Activated CD8-positive, alpha-beta T cell treated with anti-CD3 and anti-CD28 coated beads for 36 hours (primary cell): ENCODE measurements around the gene CYP27C1. TPM values are rescaled to one million over a fixed set of nuclear protein-coding genes. Genes with fewer than 3 reads are reported as not detected.
"Not testable (repeated sequence)": the region's sequence is repeated elsewhere in the genome, so short reads cannot be mapped to it uniquely, and the experiment has no call there.

Experiments
- ATAC-seq: fragments of 200-7000 bp; cut with Tn5 transposase; one replicate; pipeline ENCODE4 v1.10.0; 2021; ENCODE audit warnings: mild to moderate bottlenecking, moderate library complexity
- CTCF ChIA-PET: fragments of 350-600 bp; sonication (Branson Sonifier 250); formaldehyde crosslinking; loops from one replicate; lab custom pipeline; 2021; ENCODE audit warnings: antibody characterized with exemption; lab: Charles Lee
- POLR2A ChIA-PET: fragments of 350-600 bp; sonication (Branson Sonifier 250); formaldehyde crosslinking; loops from one replicate; lab custom pipeline; 2021; ENCODE audit warnings: antibody characterized with exemption; lab: Charles Lee
- DNase-seq: peaks from one replicate; pipeline ENCODE4 v3.0.0-alpha.2; 2020
- H3K27ac Mint-ChIP-seq: one replicate; pipeline ENCODE4 v1.8.0; 2021; ENCODE audit warnings: mild to moderate bottlenecking, mixed read lengths
- H3K27me3 Mint-ChIP-seq: one replicate; pipeline ENCODE4 v1.8.0; 2021; ENCODE audit warnings: mixed read lengths
- H3K36me3 Mint-ChIP-seq: one replicate; pipeline ENCODE4 v1.8.0; 2021; ENCODE audit warnings: low read depth, mixed read lengths
- H3K4me1 Mint-ChIP-seq: one replicate; pipeline ENCODE4 v1.8.0; 2021; ENCODE audit warnings: low read depth, mixed read lengths
- H3K4me3 Mint-ChIP-seq: one replicate; pipeline ENCODE4 v1.8.0; 2021; ENCODE audit warnings: mild to moderate bottlenecking, moderate library complexity, mixed read lengths
- H3K9me3 Mint-ChIP-seq: one replicate; pipeline ENCODE4 v1.8.0; 2021; ENCODE audit warnings: mixed read lengths
- intact Hi-C: fragments of 100-400 bp; cut with micrococcal nuclease; formaldehyde crosslinking; loops from one replicate; pipeline ENCODE4 v1.10.0; 2022
- total RNA-seq, 2 experiments: library from RNA; stranded (reverse); gene quantifications; one replicate each; pipeline ENCODE4 v1.2.3, GENCODE V29; 2021
- TF ChIP-seq, protein P1 (sequence below): fragments of 200-600 bp; IDR thresholded peaks from one replicate; pipeline ENCODE4 v1.8.0; 2022; ENCODE audit warnings: antibody characterized with exemption, mild to moderate bottlenecking

CYP27C1 gene
- total RNA-seq, 2 experiments from 2014 or later: not detected

DNA sequence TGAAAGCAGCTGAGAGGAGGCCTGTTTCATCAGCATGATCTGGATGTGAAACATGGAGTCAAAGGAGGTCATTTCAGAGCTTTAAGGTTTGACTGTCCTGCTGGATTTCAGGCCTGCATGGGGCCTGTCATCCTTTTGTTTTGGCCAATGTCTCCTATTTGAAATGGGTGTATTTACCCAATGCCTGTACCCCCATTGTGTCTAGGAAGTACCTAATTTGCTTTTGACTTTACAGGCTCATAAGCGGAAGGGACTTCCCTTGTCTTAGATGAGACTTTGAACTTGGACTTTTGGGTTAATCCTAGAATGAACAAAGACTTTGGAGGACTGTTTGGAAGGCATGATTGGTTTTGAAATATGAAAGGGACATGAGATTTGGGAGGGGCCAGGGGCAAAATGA, 19.3 kb upstream of the CYP27C1 start:
- H3K27ac Mint-ChIP-seq: no peak overlapping the region
- DNase-seq (no peak), ATAC-seq (no peak)
- no peaks in the 10 kb centered on the region for H3K4me1 Mint-ChIP-seq
- ChIA-PET CTCF (no interaction called here), POLR2A (no interaction called here)
- H3K36me3 Mint-ChIP-seq: peaks cover 16% of the 10 kb centered on the region
- H3K9me3 Mint-ChIP-seq: peaks cover 16% of the 10 kb centered on the region
- H3K4me3 Mint-ChIP-seq: no peak overlapping the region
- TF ChIP-seq, protein P1, sequence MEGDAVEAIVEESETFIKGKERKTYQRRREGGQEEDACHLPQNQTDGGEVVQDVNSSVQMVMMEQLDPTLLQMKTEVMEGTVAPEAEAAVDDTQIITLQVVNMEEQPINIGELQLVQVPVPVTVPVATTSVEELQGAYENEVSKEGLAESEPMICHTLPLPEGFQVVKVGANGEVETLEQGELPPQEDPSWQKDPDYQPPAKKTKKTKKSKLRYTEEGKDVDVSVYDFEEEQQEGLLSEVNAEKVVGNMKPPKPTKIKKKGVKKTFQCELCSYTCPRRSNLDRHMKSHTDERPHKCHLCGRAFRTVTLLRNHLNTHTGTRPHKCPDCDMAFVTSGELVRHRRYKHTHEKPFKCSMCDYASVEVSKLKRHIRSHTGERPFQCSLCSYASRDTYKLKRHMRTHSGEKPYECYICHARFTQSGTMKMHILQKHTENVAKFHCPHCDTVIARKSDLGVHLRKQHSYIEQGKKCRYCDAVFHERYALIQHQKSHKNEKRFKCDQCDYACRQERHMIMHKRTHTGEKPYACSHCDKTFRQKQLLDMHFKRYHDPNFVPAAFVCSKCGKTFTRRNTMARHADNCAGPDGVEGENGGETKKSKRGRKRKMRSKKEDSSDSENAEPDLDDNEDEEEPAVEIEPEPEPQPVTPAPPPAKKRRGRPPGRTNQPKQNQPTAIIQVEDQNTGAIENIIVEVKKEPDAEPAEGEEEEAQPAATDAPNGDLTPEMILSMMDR: no peak
- no peaks in the 10 kb centered on the region for H3K27me3 Mint-ChIP-seq
- intact Hi-C loops: no loop called here

DNA sequence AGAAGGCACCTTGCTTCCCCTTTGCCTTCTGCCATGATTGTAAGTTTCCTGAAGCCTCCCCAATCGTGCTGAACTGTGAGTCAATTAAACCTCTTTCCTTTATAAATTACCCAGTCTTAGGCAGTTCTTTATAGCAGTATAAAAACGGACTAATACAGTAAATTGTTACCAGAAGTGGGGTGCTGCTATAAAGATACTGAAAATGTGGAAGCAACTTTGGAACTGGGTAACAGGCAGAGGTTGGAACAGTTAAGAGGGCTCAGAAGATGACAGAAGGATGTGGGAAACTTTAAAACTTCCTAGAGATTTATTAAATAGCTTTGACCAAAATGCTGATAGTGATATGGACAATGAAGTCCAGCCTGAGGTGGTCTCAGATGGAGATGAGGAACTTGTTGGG, 17.7 kb upstream of the CYP27C1 start:
- H3K27me3 Mint-ChIP-seq, ATAC-seq, DNase-seq, intact Hi-C loops, CTCF ChIA-PET, H3K4me1 Mint-ChIP-seq, H3K27ac Mint-ChIP-seq, H3K4me3 Mint-ChIP-seq: not testable (repeated sequence)
- POLR2A ChIA-PET: interaction anchor here (0.6 kb wide), 1 partner anchor 208 kb away, joined by 3 read pairs; no protein-coding TSS in a partner anchor
- Mint-ChIP-seq H3K9me3 (peaks cover 16% of the 10 kb centered on the region), H3K36me3 (peaks cover 16% of the 10 kb centered on the region)

DNA sequence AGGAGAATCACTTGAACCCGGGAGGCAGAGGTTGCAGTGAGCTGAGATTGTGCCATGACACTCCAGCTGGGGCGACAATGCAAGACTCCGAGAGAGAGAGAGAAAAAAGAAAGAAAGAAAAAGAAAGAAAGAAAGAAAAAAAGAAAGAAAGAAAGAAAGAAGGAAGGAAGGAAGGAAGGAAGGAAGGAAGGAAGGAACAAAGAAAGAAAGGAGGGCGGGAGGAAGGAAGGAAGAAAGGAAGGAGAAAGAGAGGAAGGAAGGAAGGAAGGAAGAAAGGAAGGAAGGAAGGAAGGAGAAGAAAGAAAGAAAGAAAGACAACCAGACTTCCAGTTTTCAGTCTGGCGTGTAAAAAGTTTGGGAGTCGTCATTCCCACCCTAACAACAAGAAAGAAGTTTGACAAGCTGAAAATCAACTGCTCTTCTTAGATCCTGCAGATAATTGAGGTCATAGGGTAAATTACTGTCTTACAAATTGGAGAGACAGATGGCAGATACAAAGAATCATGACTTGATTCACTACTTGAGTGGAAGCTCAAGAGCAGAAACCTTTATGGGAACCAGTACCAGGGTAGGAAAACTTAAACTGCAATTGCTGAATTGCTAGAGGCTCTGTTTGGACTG, 15.1 kb upstream of the CYP27C1 start:
- ATAC-seq (no peak), DNase-seq (no peak)
- ChIA-PET CTCF (interaction anchor here (1.3 kb wide), 1 partner anchor 38 kb away, joined by 4 read pairs; no protein-coding TSS in a partner anchor), POLR2A (no interaction called here)
- intact Hi-C loops: no loop called here
- Mint-ChIP-seq H3K27me3 (no peaks in the 10 kb centered on the region), H3K4me3 (no peak overlapping the region), H3K4me1 (no peaks in the 10 kb centered on the region), H3K36me3 (peaks cover 3% of the 10 kb centered on the region), H3K9me3 (peaks cover 9% of the 10 kb centered on the region), H3K27ac (no peak overlapping the region)
- TF ChIP-seq, protein P1: no peak

- TF ChIP-seq, protein P1: no peak
- intact Hi-C loops: no loop called here
- Mint-ChIP-seq H3K4me3 (no peak overlapping the region), H3K36me3 (peaks cover 5% of the 10 kb centered on the region), H3K27ac (no peak overlapping the region), H3K4me1 (no peaks in the 10 kb centered on the region), H3K27me3 (peaks cover 2% of the 10 kb centered on the region), H3K9me3 (peaks cover 7% of the 10 kb centered on the region)
- POLR2A ChIA-PET: no interaction called here
- CTCF ChIA-PET: no interaction called here
- ATAC-seq (no peak), DNase-seq (no peak)
These were observed 13.6 kb upstream of the CYP27C1 start for GRCh38 chr2:127233710-127234109.

GRCh38 chr2:127231130-127231865, 11.2 kb upstream of the CYP27C1 start:
- Mint-ChIP-seq H3K9me3 (no peaks in the 10 kb centered on the region), H3K4me3 (no peak overlapping the region), H3K36me3 (peaks cover 3% of the 10 kb centered on the region), H3K27ac (no peak overlapping the region), H3K4me1 (peaks cover 6% of the 10 kb centered on the region), H3K27me3 (peaks cover 6% of the 10 kb centered on the region)
- intact Hi-C loops: no loop called here
- no peak for ATAC-seq
- ChIA-PET POLR2A (interaction anchor here (0.6 kb wide), 1 partner anchor 227 kb away, joined by 3 read pairs; no protein-coding TSS in a partner anchor), CTCF (no interaction called here)
- DNase-seq: no peak
- TF ChIP-seq, protein P1: no peak
